Endometrial microvascular endothelial cells (primary cell): ENCODE data around the gene L3MBTL3. TPM values are rescaled to one million over a fixed set of nuclear protein-coding genes. Genes with fewer than 3 reads are reported as not detected.

Experiments used
- total RNA-seq: library from RNA; depleted of rRNA; stranded (reverse); fragments of >200 nt; gene quantifications from one replicate; pipeline ENCODE4 v1.2.3, GENCODE V29; 2015; ENCODE audit errors: inconsistent ontology term

L3MBTL3 gene
- total RNA-seq, 1 donor from 2014 or later, result 9.0 TPM

Other genes starting within 250 kb of the L3MBTL3 start
- gene TMEM244, start 157.3 kb upstream of the L3MBTL3 start, total RNA-seq, result not detected
- gene SAMD3, start 204.4 kb downstream of the L3MBTL3 start, total RNA-seq, result not detected